ENCODE results near the gene TRIP13.
A peak's percentile ranks its signal among the peaks of the same experiment; 100 is the strongest.
"Not testable (repeated sequence)": the region's sequence is repeated elsewhere in the genome, so short reads cannot be mapped to it uniquely, and the experiment has no call there.

Gene TRIP13

GRCh38 chr5:892394-893136 lies at the start of gene TRIP13, which contains the start of gene BRD9:
TSS of gene TRIP13 (plus strand) at chr5:892884. CDS start at chr5:892999, 115 bp downstream.
TSS of gene BRD9 (minus strand) at chr5:892801. CDS start at chr5:892657, 144 bp downstream.
- DNase-seq (ENCODE audit: low read depth in 4 of 4, low spot score in 1 of 4), result peak; percentile 61 to 78 (median 71)

- DNase-seq (ENCODE audit: low read depth in 4 of 4, low spot score in 1 of 4), result not testable (repeated sequence)
These were observed 49.3 kb upstream of the TRIP13 start for GRCh38 chr5:843371-843770.

GRCh38 chr5:843926-844325 lies 48.8 kb upstream of the TRIP13 start:
- DNase-seq (ENCODE audit: low read depth in 4 of 4, low spot score in 1 of 4), result not testable (repeated sequence)

- not testable (repeated sequence) for DNase-seq (ENCODE audit: low read depth in 4 of 4, low spot score in 1 of 4)
These were observed 48.3 kb upstream of the TRIP13 start for GRCh38 chr5:844426-844825.

GRCh38 chr5:845031-845675 lies 47.5 kb upstream of the TRIP13 start:
- not testable (repeated sequence) for DNase-seq (ENCODE audit: low read depth in 4 of 4, low spot score in 1 of 4)

GRCh38 chr5:845676-846601 lies 46.7 kb upstream of the TRIP13 start:
- DNase-seq (ENCODE audit: low read depth in 4 of 4, low spot score in 1 of 4), result not testable (repeated sequence)

- not testable (repeated sequence) for DNase-seq (ENCODE audit: low read depth in 4 of 4, low spot score in 1 of 4)
These were observed 46.0 kb upstream of the TRIP13 start for GRCh38 chr5:846602-847091.

- not testable (repeated sequence) for DNase-seq (ENCODE audit: low read depth in 4 of 4, low spot score in 1 of 4)
These were observed 45.5 kb upstream of the TRIP13 start for GRCh38 chr5:847212-847611.

- not testable (repeated sequence) for DNase-seq (ENCODE audit: low read depth in 4 of 4, low spot score in 1 of 4)
These were observed 44.9 kb upstream of the TRIP13 start for GRCh38 chr5:847736-848135.

GRCh38 chr5:848671-849111 lies 44.0 kb upstream of the TRIP13 start:
- DNase-seq (ENCODE audit: low read depth in 4 of 4, low spot score in 1 of 4), result no peak

GRCh38 chr5:849651-850301 lies 42.9 kb upstream of the TRIP13 start:
- DNase-seq (ENCODE audit: low read depth in 4 of 4, low spot score in 1 of 4), result no peak

- no peak for DNase-seq (ENCODE audit: low read depth in 4 of 4, low spot score in 1 of 4)
These were observed 42.1 kb upstream of the TRIP13 start, which contains the start of gene ZDHHC11 for GRCh38 chr5:850511-851006. TSS of gene ZDHHC11 (minus strand) at chr5:850986. CDS start at chr5:850602, 384 bp downstream.

GRCh38 chr5:851076-851475 lies 41.6 kb upstream of the TRIP13 start:
- no peak for DNase-seq (ENCODE audit: low read depth in 4 of 4, low spot score in 1 of 4)

GRCh38 chr5:851553-851952 lies 41.1 kb upstream of the TRIP13 start:
- DNase-seq (ENCODE audit: low read depth in 4 of 4, low spot score in 1 of 4), result no peak

- no peak for DNase-seq (ENCODE audit: low read depth in 4 of 4, low spot score in 1 of 4)
These were observed 40.7 kb upstream of the TRIP13 start for GRCh38 chr5:852018-852417.

- no peak for DNase-seq (ENCODE audit: low read depth in 4 of 4, low spot score in 1 of 4)
These were observed 40.0 kb upstream of the TRIP13 start for GRCh38 chr5:852431-853401.

- not testable (repeated sequence) for DNase-seq (ENCODE audit: low read depth in 4 of 4, low spot score in 1 of 4)
These were observed 39.1 kb upstream of the TRIP13 start for GRCh38 chr5:853416-854090.

- no peak for DNase-seq (ENCODE audit: low read depth in 4 of 4, low spot score in 1 of 4)
These were observed 38.5 kb upstream of the TRIP13 start for GRCh38 chr5:854217-854616.
